Coronary artery (tissue), 2 donors: ENCODE measurements around the gene KLC3.

Experiments used
- DNase-seq: peaks from one replicate; pipeline ENCODE4 v3.0.0-alpha.2; 2017; ENCODE audit warnings: low spot score
- H3K27ac ChIP-seq, 2 donors: fragments of 200-600 bp; sonication (generic); one replicate each; pipeline ENCODE4 v1.5.1; 2016 to 2019
- H3K4me3 ChIP-seq: fragments of 200-600 bp; sonication (generic); 2 replicates; pipeline ENCODE4 v1.5.1; 2016; ENCODE audit warnings: mild to moderate bottlenecking, moderate library complexity
- CTCF ChIP-seq: fragments of 200-600 bp; sonication (generic); IDR thresholded peaks from one replicate; pipeline ENCODE4 v1.5.1; 2019; ENCODE audit warnings: antibody characterized with exemption

The KLC3 gene

GRCh38 chr19:45358213-45358792 lies 17.8 kb downstream of the KLC3 start:
- Histone ChIP-seq H3K4me3 (no peak overlapping the region), H3K27ac (no peak overlapping the region)
- no peak for TF ChIP-seq CTCF
- no peak for DNase-seq

- TF ChIP-seq CTCF: no peak
- H3K27ac ChIP-seq: no peak overlapping the region
- H3K4me3 ChIP-seq: no peak overlapping the region
- DNase-seq: no peak
Observed at GRCh38 chr19:45361608-45362007, 21.1 kb downstream of the KLC3 start.

- H3K4me3 ChIP-seq: no peak overlapping the region
- DNase-seq: no peak
- no peak overlapping the region for H3K27ac ChIP-seq
- no peak for TF ChIP-seq CTCF
Observed at GRCh38 chr19:45362291-45362690, 21.7 kb downstream of the KLC3 start.

GRCh38 chr19:45363861-45364459 lies 23.4 kb downstream of the KLC3 start:
- no peak for TF ChIP-seq CTCF
- no peak overlapping the region for H3K27ac ChIP-seq
- DNase-seq: no peak
- H3K4me3 ChIP-seq: no peak overlapping the region

- Histone ChIP-seq H3K4me3 (no peak overlapping the region), H3K27ac (no peak overlapping the region)
- DNase-seq: no peak
- TF ChIP-seq CTCF: no peak
Observed at GRCh38 chr19:45364696-45365095, 24.1 kb downstream of the KLC3 start.

GRCh38 chr19:45368127-45368526 lies 27.6 kb downstream of the KLC3 start:
- no peak overlapping the region for H3K4me3 ChIP-seq
- DNase-seq: no peak
- TF ChIP-seq CTCF: no peak
- no peak overlapping the region for H3K27ac ChIP-seq

GRCh38 chr19:45368737-45369340 lies 28.3 kb downstream of the KLC3 start:
- TF ChIP-seq CTCF: no peak
- no peak overlapping the region for H3K4me3 ChIP-seq
- H3K27ac ChIP-seq: no peak overlapping the region
- peak; percentile 72 for DNase-seq
